ENCODE data around the gene PXDC1.
"Not testable (repeated sequence)": the region's sequence is repeated elsewhere in the genome, so short reads cannot be mapped to it uniquely, and the experiment has no call there.

Gene PXDC1

DNA sequence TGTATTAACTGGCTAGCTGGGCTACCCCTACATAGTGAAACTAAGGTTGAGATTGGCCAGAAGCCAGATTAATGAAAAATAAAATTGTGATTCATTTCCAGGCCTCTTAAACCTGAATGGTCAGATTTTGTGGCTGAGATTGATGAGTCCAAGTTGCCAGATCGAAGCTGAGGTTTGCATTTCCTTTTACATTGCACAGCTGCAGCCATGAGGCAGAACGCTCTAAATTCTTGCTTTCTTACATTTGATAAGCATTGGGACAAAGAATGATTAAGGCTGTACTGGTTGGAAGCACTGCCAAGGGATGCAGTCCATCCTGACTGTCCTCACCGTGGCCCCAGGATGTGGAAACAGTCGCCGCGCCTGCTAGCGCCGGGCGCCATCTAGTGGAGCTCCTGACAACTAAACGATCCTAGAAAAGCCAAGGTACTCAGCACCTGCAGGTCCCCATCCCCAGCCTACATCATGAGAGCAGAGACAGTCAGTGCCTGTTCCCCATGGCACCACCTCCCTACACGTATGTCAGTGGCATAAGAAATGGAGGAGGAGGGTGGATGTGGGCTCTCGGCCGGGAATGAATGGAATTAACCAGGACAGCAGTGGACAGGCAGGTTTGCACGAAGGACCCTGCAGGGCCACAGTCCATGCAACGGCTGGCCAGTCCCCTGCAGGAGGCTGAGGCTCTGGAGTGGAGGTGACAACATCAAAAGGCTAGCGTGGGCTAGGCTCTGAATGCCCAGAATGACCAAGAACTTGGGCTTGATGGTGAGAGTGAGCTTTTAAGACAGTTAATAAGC, 19.0 kb downstream of the PXDC1 start:
- DNase-seq, result peak; percentile 65 to 84
- no peak for TF ChIP-seq GATA1 (IDR thresholded peaks at IDR 0.05; ENCODE audit: low read depth, low read length)
- no peak for TF ChIP-seq POLR2A (IDR thresholded peaks at IDR 0.05; ENCODE audit: low read length)

GRCh38 chr6:3731700-3732099, 19.8 kb downstream of the PXDC1 start:
- TF ChIP-seq GATA1 (IDR thresholded peaks at IDR 0.05; ENCODE audit: low read depth, low read length) (no peak), POLR2A (IDR thresholded peaks at IDR 0.05; ENCODE audit: low read length) (no peak)
- DNase-seq, result no peak

DNA sequence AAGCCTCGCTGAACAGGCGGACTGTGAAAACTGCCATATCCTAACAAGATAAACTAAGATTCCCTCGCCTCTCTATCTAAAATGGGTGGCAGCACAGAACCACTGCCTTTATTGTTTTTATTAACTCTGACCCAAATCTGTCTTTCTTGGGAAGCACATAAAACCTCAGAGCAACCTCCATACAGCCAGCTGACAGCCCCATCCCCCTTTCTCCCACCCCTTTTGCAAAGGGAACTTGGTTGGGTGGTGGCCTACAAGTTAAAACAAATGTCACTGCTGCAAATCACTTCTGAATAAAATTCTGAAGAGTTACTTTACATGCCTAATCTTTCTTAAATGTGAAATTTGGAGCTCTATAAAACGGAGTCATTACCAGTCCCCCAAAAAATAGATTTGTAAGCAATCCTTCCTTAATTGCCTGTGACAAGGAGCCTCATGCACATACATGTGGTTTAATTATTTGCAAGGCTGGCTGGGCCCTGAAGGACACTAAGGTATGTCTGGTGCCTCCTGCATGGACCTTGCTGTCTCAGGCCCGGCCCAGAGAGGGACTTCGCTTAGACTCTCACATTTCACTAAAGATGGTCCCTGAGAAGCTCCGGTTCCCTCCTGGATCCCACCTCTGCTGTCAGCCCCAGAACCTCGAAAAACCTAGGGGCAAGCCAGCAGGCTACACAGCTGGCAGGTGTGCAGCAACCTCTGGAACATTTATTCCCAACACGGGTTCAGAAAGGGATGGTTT, 21.7 kb downstream of the PXDC1 start:
- TF ChIP-seq POLR2A (IDR thresholded peaks at IDR 0.05; ENCODE audit: low read length), result no peak
- TF ChIP-seq GATA1 (IDR thresholded peaks at IDR 0.05; ENCODE audit: low read depth, low read length), result no peak
- DNase-seq, result no peak

GRCh38 chr6:3727593-3728108, 23.9 kb downstream of the PXDC1 start:
- no peak for DNase-seq
- no peak for TF ChIP-seq GATA1 (IDR thresholded peaks at IDR 0.05; ENCODE audit: low read depth, low read length)
- TF ChIP-seq POLR2A (IDR thresholded peaks at IDR 0.05; ENCODE audit: low read length), result no peak

GRCh38 chr6:3727036-3727435, 24.5 kb downstream of the PXDC1 start:
- no peak for DNase-seq
- TF ChIP-seq POLR2A (IDR thresholded peaks at IDR 0.05; ENCODE audit: low read length), result no peak
- TF ChIP-seq GATA1 (IDR thresholded peaks at IDR 0.05; ENCODE audit: low read depth, low read length), result no peak

- DNase-seq, result no peak
- TF ChIP-seq GATA1 (IDR thresholded peaks at IDR 0.05; ENCODE audit: low read depth, low read length) (no peak), POLR2A (IDR thresholded peaks at IDR 0.05; ENCODE audit: low read length) (no peak)
These were observed 25.1 kb downstream of the PXDC1 start for GRCh38 chr6:3726421-3726820.

DNA sequence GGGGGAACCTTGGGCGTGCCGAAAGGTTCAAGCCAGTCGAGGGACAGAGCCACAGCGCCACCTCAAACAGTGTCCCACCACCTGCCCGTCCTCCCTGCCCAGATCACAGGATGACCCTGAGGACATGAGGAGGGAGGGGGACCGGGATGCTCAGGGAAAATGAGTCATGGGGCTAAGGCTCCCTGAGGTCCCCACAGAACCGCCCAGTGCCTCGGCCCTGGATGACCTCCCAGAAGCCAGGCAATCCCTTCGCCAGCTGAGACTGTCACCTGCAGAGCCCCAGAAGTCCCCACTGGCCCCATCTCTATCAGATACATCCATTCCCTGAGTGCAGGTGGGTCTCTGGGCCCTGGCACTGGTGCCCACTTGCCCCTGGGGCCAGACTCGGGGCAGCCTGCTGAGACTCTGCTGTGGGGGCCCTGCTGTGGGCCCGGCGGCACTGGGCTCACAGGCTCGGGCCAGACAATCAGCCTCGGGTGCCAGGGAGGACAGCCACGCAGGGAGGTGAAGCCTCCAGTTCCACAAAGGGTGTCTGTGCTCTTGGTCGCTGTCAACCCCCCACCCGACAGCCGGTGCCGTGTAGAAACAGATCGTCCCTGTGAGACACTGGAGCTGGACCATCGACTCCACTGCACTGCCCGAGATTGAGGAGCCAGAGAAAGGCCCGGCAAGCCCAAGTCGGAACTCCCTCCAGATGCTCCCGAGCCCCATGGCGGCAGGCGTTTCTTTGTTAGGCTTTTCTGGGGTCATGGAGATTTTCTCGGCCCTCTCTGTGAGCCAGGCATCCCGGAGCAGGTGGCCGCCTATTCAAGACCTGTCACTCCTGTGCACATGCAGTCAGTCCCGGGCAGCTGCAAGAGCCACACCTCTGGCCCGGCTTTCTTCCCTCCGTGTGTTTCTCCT, 26.1 kb downstream of the PXDC1 start:
- DNase-seq, result no peak
- TF ChIP-seq GATA1 (IDR thresholded peaks at IDR 0.05; ENCODE audit: low read depth, low read length) (no peak), POLR2A (IDR thresholded peaks at IDR 0.05; ENCODE audit: low read length) (no peak)

- no peak for DNase-seq
- no peak for TF ChIP-seq POLR2A (IDR thresholded peaks at IDR 0.05; ENCODE audit: low read length)
- TF ChIP-seq GATA1 (IDR thresholded peaks at IDR 0.05; ENCODE audit: low read depth, low read length), result no peak
These were observed 26.9 kb downstream of the PXDC1 start for GRCh38 chr6:3724451-3725144.

DNA sequence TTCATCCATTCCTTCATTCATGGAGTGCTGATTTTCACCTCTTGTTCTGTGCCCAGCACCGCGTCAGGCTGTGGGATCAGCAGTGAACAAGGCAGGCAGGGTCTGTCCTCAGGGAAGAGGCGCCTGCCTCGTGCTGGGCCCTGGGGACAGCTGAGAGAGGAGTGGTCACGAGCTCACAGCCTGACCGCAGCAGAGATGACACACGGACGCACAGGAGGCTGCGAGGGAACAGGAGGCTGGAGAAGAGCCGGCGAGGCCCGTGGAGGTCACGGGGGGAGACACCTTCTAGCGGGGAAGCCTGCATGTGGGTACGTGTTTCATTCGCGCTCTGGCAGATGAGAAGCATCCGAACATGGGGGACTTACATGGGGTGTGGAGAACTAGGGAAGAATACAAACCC, 27.5 kb downstream of the PXDC1 start:
- TF ChIP-seq GATA1 (IDR thresholded peaks at IDR 0.05; ENCODE audit: low read depth, low read length) (no peak), POLR2A (IDR thresholded peaks at IDR 0.05; ENCODE audit: low read length) (no peak)
- no peak for DNase-seq

- TF ChIP-seq POLR2A (IDR thresholded peaks at IDR 0.05; ENCODE audit: low read length) (no peak), GATA1 (IDR thresholded peaks at IDR 0.05; ENCODE audit: low read depth, low read length) (no peak)
These were observed 28.3 kb downstream of the PXDC1 start for GRCh38 chr6:3723251-3723650.

DNA sequence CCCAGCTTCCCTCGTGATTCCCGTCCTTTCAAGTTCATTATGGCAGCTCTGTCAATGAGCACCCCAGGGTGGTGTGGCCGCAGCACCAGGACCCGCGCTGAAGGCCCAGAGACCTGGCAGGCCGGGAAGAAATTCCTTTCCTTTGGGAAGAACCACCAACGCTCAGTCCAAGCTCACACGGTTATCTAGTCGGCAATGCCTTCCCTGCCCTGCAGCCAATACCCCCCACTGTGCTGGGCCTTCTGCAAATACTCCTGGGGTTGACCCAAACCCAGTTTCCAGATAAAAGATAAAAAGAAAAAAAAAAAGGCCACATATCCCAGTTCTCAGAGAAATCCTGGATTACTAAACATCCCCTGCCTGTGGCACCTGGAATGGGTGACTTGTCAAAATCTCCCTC, 28.7 kb downstream of the PXDC1 start:
- no peak for TF ChIP-seq GATA1 (IDR thresholded peaks at IDR 0.05; ENCODE audit: low read depth, low read length)
- no peak for TF ChIP-seq POLR2A (IDR thresholded peaks at IDR 0.05; ENCODE audit: low read length)

More at GRCh38 chr6:3723251-3723650, 28.3 kb downstream of the PXDC1 start:
- DNase-seq, result no peak

DNA sequence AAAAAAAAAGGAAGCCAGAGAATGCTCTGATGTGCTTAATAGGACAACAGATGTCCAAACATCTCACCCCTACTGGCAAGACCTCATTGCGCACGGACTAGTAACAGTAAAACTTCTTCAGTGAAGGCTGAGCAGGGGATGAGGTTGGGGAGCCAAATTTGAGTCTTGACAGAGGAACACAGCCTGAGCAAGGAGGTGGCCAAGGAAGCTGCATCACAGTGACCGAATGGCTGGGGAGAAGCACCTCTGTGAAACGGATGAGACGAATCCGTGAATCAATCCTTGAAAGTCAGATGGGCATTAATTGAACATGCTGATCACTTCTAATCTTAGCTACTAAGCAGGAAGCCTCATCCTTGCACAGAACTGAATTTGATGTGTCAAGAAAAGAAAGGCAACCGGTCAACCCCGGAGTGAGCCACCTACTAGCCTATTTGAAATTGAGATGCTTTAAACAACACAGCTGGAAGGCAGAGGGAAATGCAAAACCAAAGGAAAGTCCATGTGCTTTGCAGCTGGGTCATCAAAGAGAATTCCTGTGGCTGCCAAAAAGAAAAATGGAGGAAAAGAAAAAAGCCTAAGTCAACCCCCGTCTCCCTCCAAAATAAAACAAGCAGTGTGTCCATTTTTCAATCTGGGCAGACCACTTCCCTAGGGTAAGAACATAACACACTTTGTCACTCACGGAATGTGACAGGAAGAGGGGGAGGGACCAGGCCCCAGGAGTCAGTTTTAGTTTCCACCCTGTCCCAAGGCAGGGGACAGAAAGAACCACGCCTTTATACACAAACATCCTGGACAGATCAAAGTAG, 29.5 kb downstream of the PXDC1 start:
- DNase-seq, result no peak
- TF ChIP-seq GATA1 (IDR thresholded peaks at IDR 0.05; ENCODE audit: low read depth, low read length), result no peak
- TF ChIP-seq POLR2A (IDR thresholded peaks at IDR 0.05; ENCODE audit: low read length), result no peak

More for the DNA sequence above, 28.7 kb downstream of the PXDC1 start:
- DNase-seq, result no peak

- DNase-seq, result not testable (repeated sequence)
These were observed 30.7 kb downstream of the PXDC1 start for GRCh38 chr6:3720770-3721169.
